CD4-positive, alpha-beta memory T cell (primary cell): Measurements from ENCODE around the gene MAGI1. TPM values are rescaled to one million over a fixed set of nuclear protein-coding genes. Genes with fewer than 3 reads are reported as not detected.

Experiments
- CTCF ChIA-PET: fragments of 350-600 bp; sonication (Branson Sonifier 250); formaldehyde crosslinking; loops from one replicate; lab custom pipeline; 2021; ENCODE audit warnings: inconsistent platforms; ENCODE audit not compliant: partially characterized antibody; lab: Charles Lee
- POLR2A ChIA-PET: fragments of 350-600 bp; sonication (Branson Sonifier 250); formaldehyde crosslinking; loops from one replicate; lab custom pipeline; 2021; ENCODE audit not compliant: partially characterized antibody; lab: Charles Lee
- DNase-seq, 5 donors: peaks; one replicate each; pipeline versions ENCODE4 v3.0.0 to v3.0.0-alpha.2; 2020 to 2022; ENCODE audit warnings: mixed read lengths in 1 of 5
- H3K27ac ChIP-seq: one replicate; pipeline ENCODE4 v1.7.0; 2013; ENCODE audit warnings: low read depth, low read length
- H3K27me3 ChIP-seq: 2 replicates; pipeline ENCODE4 v1.7.0; 2013; ENCODE audit warnings: mild to moderate bottlenecking, low read length, moderate library complexity; ENCODE audit not compliant: insufficient read depth
- H3K36me3 ChIP-seq: 2 replicates; pipeline ENCODE4 v1.7.0; 2013; ENCODE audit warnings: mild to moderate bottlenecking, low read length, moderate library complexity; ENCODE audit not compliant: insufficient read depth
- H3K4me1 ChIP-seq: 2 replicates; pipeline ENCODE4 v1.7.0; 2013; ENCODE audit warnings: mild to moderate bottlenecking, low read length, moderate library complexity; ENCODE audit not compliant: insufficient read depth
- H3K4me3 ChIP-seq, 2 donors: one replicate each; pipeline ENCODE4 v1.7.0; 2013; ENCODE audit warnings: low read length in 2 of 2, mild to moderate bottlenecking in 1 of 2
- H3K9me3 ChIP-seq, 2 donors: one replicate each; pipeline ENCODE4 v1.7.0; 2013; ENCODE audit warnings: low read length in 2 of 2, control low read depth in 1 of 2; ENCODE audit not compliant: control insufficient read depth in 1 of 2
- H3K27ac Mint-ChIP-seq, 7 donors: one replicate each; pipeline ENCODE4 v1.8.0; 2020 to 2021; ENCODE audit warnings: mixed read lengths in 7 of 7, mild to moderate bottlenecking in 6 of 7, inconsistent platforms in 3 of 7, moderate library complexity in 3 of 7
- H3K27me3 Mint-ChIP-seq, 2 donors: one replicate each; pipeline ENCODE4 v1.8.0; 2020 to 2021; ENCODE audit warnings: mixed read lengths in 2 of 2
- H3K36me3 Mint-ChIP-seq, 2 donors: one replicate each; pipeline ENCODE4 v1.8.0; 2020 to 2021; ENCODE audit warnings: mixed read lengths in 2 of 2, inconsistent platforms in 1 of 2, mild to moderate bottlenecking in 1 of 2
- H3K4me1 Mint-ChIP-seq, 4 donors: one replicate each; pipeline ENCODE4 v1.8.0; 2020 to 2021; ENCODE audit warnings: mixed read lengths in 4 of 4, mild to moderate bottlenecking in 1 of 4
- H3K4me3 Mint-ChIP-seq, 8 donors: one replicate each; pipeline ENCODE4 v1.8.0; 2020 to 2021; ENCODE audit warnings: mixed read lengths in 8 of 8, mild to moderate bottlenecking in 7 of 8, moderate library complexity in 6 of 8, inconsistent platforms in 3 of 8
- H3K9me3 Mint-ChIP-seq, 8 donors: one replicate each; pipeline ENCODE4 v1.8.0; 2020 to 2021; ENCODE audit warnings: mixed read lengths in 8 of 8, mild to moderate bottlenecking in 5 of 8, inconsistent platforms in 3 of 8, moderate library complexity in 1 of 8
- intact Hi-C: fragments of 100-400 bp; cut with micrococcal nuclease; formaldehyde crosslinking; loops from one replicate; pipeline ENCODE4 v1.15.1; 2023
- polyA plus RNA-seq, 2 donors: library from polyadenylated mRNA; unstranded; fragments of 300-500 nt; fragmentation: Illumina TruSeq; gene quantifications; one replicate each; pipeline ENCODE4 v1.2.3, GENCODE V29; 2021
- total RNA-seq, 2 experiments: library from RNA; stranded (reverse); gene quantifications; one replicate each; pipeline ENCODE4 v1.2.3, GENCODE V29; 2021

MAGI1 gene
- total and polyA plus RNA-seq, 4 experiments from 2014 or later: 0.20 TPM; not detected in 3

DNA sequence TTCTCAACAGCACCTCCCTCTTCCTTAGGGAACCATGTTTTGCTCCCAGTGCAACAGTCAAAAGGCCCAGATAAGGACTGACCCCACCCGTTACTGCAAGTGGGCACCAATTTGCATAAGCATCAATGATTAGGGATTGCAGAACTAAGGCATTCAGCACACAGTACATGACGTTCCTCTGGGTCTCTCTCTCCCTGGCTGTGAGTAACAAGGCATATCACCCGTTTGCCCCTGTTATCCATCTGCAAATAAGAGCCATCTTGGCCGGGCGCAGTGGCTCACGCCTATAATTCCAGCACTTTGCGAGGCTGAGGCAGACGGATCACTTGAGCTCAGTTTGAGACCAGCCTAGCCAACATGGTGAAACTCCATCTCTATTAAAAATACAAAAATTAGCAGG, 18.8 kb downstream of the MAGI1 start:
- ChIA-PET CTCF (no interaction called here), POLR2A (no interaction called here)
- Histone ChIP-seq H3K4me3 (no peak overlapping the region), H3K27ac (no peak overlapping the region), H3K36me3 (no peaks in the 10 kb centered on the region), H3K27me3 (no peaks in the 10 kb centered on the region), H3K9me3 (no peaks in the 10 kb centered on the region), H3K4me1 (no peaks in the 10 kb centered on the region)
- H3K4me3 Mint-ChIP-seq: no peak overlapping the region
- no peaks in the 10 kb centered on the region for H3K9me3 Mint-ChIP-seq
- H3K4me1 Mint-ChIP-seq: no peaks in the 10 kb centered on the region
- DNase-seq: no peak
- H3K36me3 Mint-ChIP-seq: no peaks in the 10 kb centered on the region
- H3K27ac Mint-ChIP-seq: no peak overlapping the region
- intact Hi-C loops: no loop called here
- H3K27me3 Mint-ChIP-seq: peaks cover 0 to 2% of the 10 kb centered on the region in 2 donors

DNA sequence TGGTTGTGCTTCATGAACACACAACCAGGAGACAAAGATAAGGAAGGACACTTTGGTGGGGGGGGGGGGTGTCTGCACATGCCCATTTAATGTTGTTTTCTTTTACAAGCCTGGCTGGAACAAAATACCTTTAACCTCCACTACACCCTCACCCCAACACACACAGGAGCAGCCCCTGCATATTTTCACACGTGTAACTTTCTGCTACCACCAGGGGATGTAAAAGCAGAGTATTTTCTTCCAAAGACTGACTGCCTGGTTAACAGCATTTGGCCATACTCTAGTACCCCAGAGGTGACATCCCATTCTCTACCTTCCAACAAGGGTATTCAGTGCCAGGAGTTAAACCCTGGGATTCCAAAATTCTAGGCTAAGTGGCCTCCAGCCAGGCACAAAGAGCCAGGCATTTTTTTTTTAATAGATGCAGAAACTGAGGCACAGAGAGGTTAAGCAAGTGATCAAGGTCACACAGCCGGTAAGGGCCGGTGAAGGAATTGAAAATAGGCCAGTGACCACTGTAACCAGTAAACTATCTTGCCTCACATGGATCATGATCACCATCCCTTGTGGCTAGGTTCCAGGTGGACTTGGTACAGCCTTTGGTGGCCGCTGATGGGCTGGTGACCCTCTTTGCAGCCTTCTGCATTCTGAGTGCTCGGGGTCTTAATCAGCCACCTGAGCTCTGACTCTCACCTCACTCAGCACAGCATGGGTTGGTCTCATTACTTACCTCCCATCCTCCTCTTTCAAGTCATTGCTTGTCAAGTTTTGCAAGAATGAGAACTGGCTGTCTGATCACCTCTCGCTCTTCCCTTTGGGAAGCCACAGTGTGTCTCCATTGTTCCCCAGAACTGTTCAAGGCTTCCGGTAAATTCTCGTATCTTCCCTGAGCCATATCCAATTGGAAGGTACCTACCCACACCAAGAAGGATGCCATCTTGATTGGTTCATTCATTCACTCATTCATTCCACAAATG, 20.4 kb downstream of the MAGI1 start:
- no peaks in the 10 kb centered on the region for H3K4me1 ChIP-seq
- H3K36me3 Mint-ChIP-seq: no peaks in the 10 kb centered on the region
- intact Hi-C loops: no loop called here
- no peaks in the 10 kb centered on the region for H3K36me3 ChIP-seq
- H3K9me3 ChIP-seq: no peaks in the 10 kb centered on the region
- POLR2A ChIA-PET: no interaction called here
- H3K27me3 ChIP-seq: no peaks in the 10 kb centered on the region
- no peak overlapping the region for H3K27ac ChIP-seq
- H3K4me1 Mint-ChIP-seq: no peaks in the 10 kb centered on the region
- H3K4me3 Mint-ChIP-seq: no peak overlapping the region
- no peak for DNase-seq
- peaks cover 0 to 3% (median 0%) of the 10 kb centered on the region in 8 donors for H3K9me3 Mint-ChIP-seq
- no peak overlapping the region for H3K27ac Mint-ChIP-seq
- H3K4me3 ChIP-seq: no peak overlapping the region
- peaks cover 0 to 2% of the 10 kb centered on the region in 2 donors for H3K27me3 Mint-ChIP-seq
- CTCF ChIA-PET: no interaction called here

GRCh38 chr3:66017591-66017990, 21.1 kb downstream of the MAGI1 start:
- DNase-seq: no peak
- intact Hi-C loops: no loop called here
- no peaks in the 10 kb centered on the region for H3K9me3 ChIP-seq
- H3K27me3 Mint-ChIP-seq: peaks cover 0 to 2% of the 10 kb centered on the region in 2 donors
- ChIA-PET POLR2A (no interaction called here), CTCF (no interaction called here)
- H3K36me3 Mint-ChIP-seq: no peaks in the 10 kb centered on the region
- H3K4me3 Mint-ChIP-seq: no peak overlapping the region
- no peaks in the 10 kb centered on the region for H3K36me3 ChIP-seq
- no peak overlapping the region for H3K27ac ChIP-seq
- H3K4me3 ChIP-seq: no peak overlapping the region
- peaks cover 0 to 3% (median 0%) of the 10 kb centered on the region in 8 donors for H3K9me3 Mint-ChIP-seq
- H3K4me1 ChIP-seq: no peaks in the 10 kb centered on the region
- no peak overlapping the region for H3K27ac Mint-ChIP-seq
- no peaks in the 10 kb centered on the region for H3K27me3 ChIP-seq
- no peaks in the 10 kb centered on the region for H3K4me1 Mint-ChIP-seq

GRCh38 chr3:66017084-66017483, 21.6 kb downstream of the MAGI1 start:
- H3K27ac Mint-ChIP-seq: no peak overlapping the region
- no peaks in the 10 kb centered on the region for H3K36me3 Mint-ChIP-seq
- H3K4me1 Mint-ChIP-seq: no peaks in the 10 kb centered on the region

DNA sequence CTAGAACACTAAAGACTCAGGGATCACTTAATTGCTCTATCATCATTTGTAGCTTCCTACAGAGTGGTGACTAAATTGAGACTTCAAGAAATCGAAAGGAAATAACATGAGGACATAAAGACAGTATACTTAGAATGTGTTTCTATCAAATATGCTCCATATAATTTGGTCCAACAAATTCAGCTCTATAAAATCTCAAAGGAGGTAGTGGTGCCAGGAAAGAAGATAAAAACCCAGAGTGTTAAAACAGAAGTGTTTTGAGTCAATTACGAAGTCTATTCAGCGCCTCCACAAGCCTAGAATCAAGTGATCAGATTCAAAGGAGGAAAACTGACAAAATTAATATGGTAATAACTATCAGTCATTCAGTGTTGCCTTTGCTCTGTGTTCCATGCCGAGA, 22.9 kb downstream of the MAGI1 start:
- Histone ChIP-seq H3K36me3 (no peaks in the 10 kb centered on the region), H3K9me3 (no peaks in the 10 kb centered on the region), H3K27ac (no peak overlapping the region), H3K27me3 (no peaks in the 10 kb centered on the region), H3K4me1 (no peaks in the 10 kb centered on the region), H3K4me3 (no peak overlapping the region)
- Mint-ChIP-seq H3K9me3 (peaks cover 0 to 3% (median 0%) of the 10 kb centered on the region in 8 donors), H3K27ac (no peak overlapping the region), H3K4me1 (no peaks in the 10 kb centered on the region), H3K36me3 (no peaks in the 10 kb centered on the region), H3K4me3 (no peak overlapping the region), H3K27me3 (no peaks in the 10 kb centered on the region)
- CTCF ChIA-PET: no interaction called here
- POLR2A ChIA-PET: no interaction called here
- intact Hi-C loops: no loop called here
- DNase-seq: no peak

More at GRCh38 chr3:66017084-66017483, 21.6 kb downstream of the MAGI1 start:
- CTCF ChIA-PET: no interaction called here
- Mint-ChIP-seq H3K4me3 (no peak overlapping the region), H3K9me3 (peaks cover 0 to 3% (median 0%) of the 10 kb centered on the region in 8 donors), H3K27me3 (peaks cover 0 to 2% of the 10 kb centered on the region in 2 donors)
- DNase-seq: no peak
- no peak overlapping the region for H3K4me3 ChIP-seq
- intact Hi-C loops: no loop called here
- no peak overlapping the region for H3K27ac ChIP-seq
- H3K36me3 ChIP-seq: no peaks in the 10 kb centered on the region
- H3K4me1 ChIP-seq: no peaks in the 10 kb centered on the region
- no peaks in the 10 kb centered on the region for H3K9me3 ChIP-seq
- POLR2A ChIA-PET: no interaction called here
- H3K27me3 ChIP-seq: no peaks in the 10 kb centered on the region

DNA sequence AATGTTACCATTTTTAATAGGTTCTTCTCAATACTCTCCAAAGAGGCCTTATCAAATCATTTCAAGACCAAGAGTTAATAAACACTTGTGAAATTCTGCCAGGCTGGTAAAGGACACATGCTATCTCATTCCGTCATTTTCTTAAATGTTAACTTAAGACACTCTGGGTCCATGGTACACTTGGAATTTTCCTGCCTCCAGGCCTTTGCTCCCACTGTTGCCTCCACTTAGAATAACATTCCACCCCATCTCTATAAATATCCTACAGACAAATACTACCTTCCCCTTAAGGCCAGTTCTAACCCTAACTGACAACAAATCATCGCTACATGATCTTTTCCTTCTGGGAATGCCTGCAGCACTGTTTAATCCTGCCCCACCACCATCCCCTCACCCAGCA, 24.1 kb downstream of the MAGI1 start:
- H3K27ac ChIP-seq: no peak overlapping the region
- Mint-ChIP-seq H3K36me3 (no peaks in the 10 kb centered on the region), H3K4me3 (no peak overlapping the region), H3K9me3 (peaks cover 0 to 3% (median 0%) of the 10 kb centered on the region in 8 donors), H3K27me3 (no peaks in the 10 kb centered on the region), H3K4me1 (no peaks in the 10 kb centered on the region), H3K27ac (no peak overlapping the region)
- no peaks in the 10 kb centered on the region for H3K36me3 ChIP-seq
- no peaks in the 10 kb centered on the region for H3K27me3 ChIP-seq
- no peak overlapping the region for H3K4me3 ChIP-seq
- DNase-seq: no peak
- ChIA-PET CTCF (no interaction called here), POLR2A (no interaction called here)
- intact Hi-C loops: no loop called here
- no peaks in the 10 kb centered on the region for H3K4me1 ChIP-seq
- H3K9me3 ChIP-seq: no peaks in the 10 kb centered on the region

- POLR2A ChIA-PET: no interaction called here
- no peaks in the 10 kb centered on the region for H3K4me1 Mint-ChIP-seq
- intact Hi-C loops: no loop called here
Measured at GRCh38 chr3:66014056-66014455, 24.7 kb downstream of the MAGI1 start.

More at GRCh38 chr3:66014056-66014455, 24.7 kb downstream of the MAGI1 start:
- Histone ChIP-seq H3K36me3 (no peaks in the 10 kb centered on the region), H3K4me3 (no peak overlapping the region), H3K27me3 (no peaks in the 10 kb centered on the region), H3K27ac (no peak overlapping the region), H3K9me3 (no peaks in the 10 kb centered on the region), H3K4me1 (no peaks in the 10 kb centered on the region)
- CTCF ChIA-PET: no interaction called here
- no peaks in the 10 kb centered on the region for H3K27me3 Mint-ChIP-seq
- H3K27ac Mint-ChIP-seq: no peak overlapping the region
- no peak overlapping the region for H3K4me3 Mint-ChIP-seq
- no peak for DNase-seq
- H3K9me3 Mint-ChIP-seq: peaks cover 0 to 3% (median 0%) of the 10 kb centered on the region in 8 donors
- H3K36me3 Mint-ChIP-seq: no peaks in the 10 kb centered on the region
